Thyroid gland (tissue), 4 donors: ENCODE data around the gene CPSF3. TPM values are rescaled to one million over a fixed set of nuclear protein-coding genes. Genes with fewer than 3 reads are reported as not detected.

ENCODE experiments used
- DNase-seq, 2 donors: peaks; one replicate each; pipeline ENCODE4 v3.0.0-alpha.2; 2019
- H3K27ac ChIP-seq, 3 donors: fragments of 200-600 bp; sonication (generic); 1 replicate in 2 of 3; 2 replicates in 1 of 3; pipeline ENCODE4 v1.5.1; 2016 to 2019; ENCODE audit warnings: mild to moderate bottlenecking in 1 of 3, moderate library complexity in 1 of 3
- H3K27me3 ChIP-seq: fragments of 200-600 bp; sonication (generic); one replicate; pipeline ENCODE4 v1.5.1; 2019
- H3K36me3 ChIP-seq, 2 donors: fragments of 200-600 bp; sonication (generic); one replicate each; pipeline ENCODE4 v1.5.1; 2016 to 2019
- H3K4me1 ChIP-seq, 2 donors: fragments of 200-600 bp; sonication (generic); one replicate each; pipeline ENCODE4 v1.5.1; 2017 to 2019
- H3K4me3 ChIP-seq, 3 donors: fragments of 200-600 bp; sonication (generic); replicated peaks in 1 of 3; 1 replicate in 2 of 3; 2 replicates in 1 of 3; pipeline ENCODE4 v1.5.1; 2016; ENCODE audit warnings: mild to moderate bottlenecking in 1 of 3
- H3K9me3 ChIP-seq: fragments of 200-600 bp; sonication (generic); one replicate; pipeline ENCODE4 v1.5.1; 2017
- CTCF ChIP-seq, 6 experiments: fragments of 200-600 bp in 3 of 6; fragments of 450-650 bp in 3 of 6; sonication (generic) in 3 of 6; IDR thresholded peaks; one replicate each; pipeline ENCODE4 v1.5.1; 2016 to 2019; ENCODE audit warnings: antibody characterized with exemption in 6 of 6, mild to moderate bottlenecking in 2 of 6, inconsistent platforms in 1 of 6, moderate library complexity in 1 of 6
- POLR2A ChIP-seq, 2 donors: fragments of 450-650 bp; IDR thresholded peaks; one replicate each; pipeline ENCODE4 v1.6.1; 2017; ENCODE audit warnings: antibody characterized with exemption in 2 of 2, mild to moderate bottlenecking in 2 of 2, moderate library complexity in 1 of 2
- WGBS, 2 donors: methylation state at CpG; one replicate each; pipeline ENCODE4 v1.1.5; 2017; 5-methylcytosine and 5-hydroxymethylcytosine counted together
- intact Hi-C: fragments of 100-400 bp; cut with DNase I; formaldehyde crosslinking; loops from one replicate; pipeline ENCODE4 v1.15.1; 2023
- total RNA-seq, 4 donors: library from RNA; depleted of rRNA; stranded (reverse); fragments of >200 nt; gene quantifications; one replicate each; pipeline ENCODE4 v1.2.3, GENCODE V29; 2016

Gene CPSF3
- total RNA-seq, 4 donors from 2014 or later, result 21.7 to 33.6 (median 29.1) TPM

GRCh38 chr2:9518163-9518562, 94.7 kb downstream of the CPSF3 start:
- peak; percentile 47 to 52 for DNase-seq
- Histone ChIP-seq H3K4me3 (no peak overlapping the region), H3K4me1 (no peaks in the 10 kb centered on the region), H3K9me3 (no peaks in the 10 kb centered on the region), H3K27me3 (no peaks in the 10 kb centered on the region), H3K27ac (peak overlapping the region in 1 of 3 donors; percentile 13), H3K36me3 (peaks cover 10 to 12% of the 10 kb centered on the region in 2 donors)
- no peak for TF ChIP-seq POLR2A (IDR thresholded peaks at IDR 0.05)
- no peak for TF ChIP-seq CTCF (IDR thresholded peaks at IDR 0.05)
- intact Hi-C loops, result no loop called here
- 44 to 57% methylated on average over 3 of the region's 3 CpGs for WGBS, 2 donors

GRCh38 chr2:9518780-9519179, 95.3 kb downstream of the CPSF3 start:
- DNase-seq, result no peak
- H3K36me3 ChIP-seq, result peaks cover 9 to 15% of the 10 kb centered on the region in 2 donors
- H3K9me3 ChIP-seq, result no peaks in the 10 kb centered on the region
- no peak for TF ChIP-seq POLR2A (IDR thresholded peaks at IDR 0.05)
- TF ChIP-seq CTCF (IDR thresholded peaks at IDR 0.05), result no peak
- H3K4me3 ChIP-seq, result no peak overlapping the region
- no peaks in the 10 kb centered on the region for H3K4me1 ChIP-seq
- no peaks in the 10 kb centered on the region for H3K27me3 ChIP-seq
- WGBS, 2 donors, result 93 to 97% methylated on average over 7 of the region's 7 CpGs
- peak overlapping the region in 1 of 3 donors; percentile 13 for H3K27ac ChIP-seq
- intact Hi-C loops, result no loop called here

GRCh38 chr2:9519250-9519649, 95.8 kb downstream of the CPSF3 start:
- Histone ChIP-seq H3K4me3 (no peak overlapping the region), H3K27me3 (no peaks in the 10 kb centered on the region), H3K27ac (no peak overlapping the region), H3K4me1 (no peaks in the 10 kb centered on the region), H3K9me3 (no peaks in the 10 kb centered on the region), H3K36me3 (peaks cover 13 to 19% of the 10 kb centered on the region in 2 donors)
- 95 to 98% methylated on average over 2 of the region's 2 CpGs for WGBS, 2 donors
- intact Hi-C loops, result no loop called here
- no peak for TF ChIP-seq CTCF (IDR thresholded peaks at IDR 0.05)
- TF ChIP-seq POLR2A (IDR thresholded peaks at IDR 0.05), result no peak
- no peak for DNase-seq

Other genes starting within 250 kb of the CPSF3 start
- gene ASAP2, start 216.8 kb upstream of the CPSF3 start, total RNA-seq, result 10 to 100 TPM; 40.3 to 55.3 (median 47.3) TPM
- 10 to 100 TPM; 39.4 to 73.4 (median 45.8) TPM for gene ITGB1BP1, start 126 bp upstream of the CPSF3 start, total RNA-seq
- 10 to 100 TPM; 50.3 to 83.7 (median 62.5) TPM for gene IAH1, start 50.9 kb downstream of the CPSF3 start, total RNA-seq
- gene ADAM17, start 132.2 kb downstream of the CPSF3 start, total RNA-seq, result 10 to 100 TPM; 26.9 to 39.4 (median 31.3) TPM
- 100 to 1,000 TPM; 246 to 270 (median 265) TPM for gene YWHAQ, start 207.3 kb downstream of the CPSF3 start, total RNA-seq